ENCODE measurements around the gene COX19.
A peak's percentile ranks its signal among the peaks of the same experiment; 100 is the strongest.
"Not testable (repeated sequence)": the region's sequence is repeated elsewhere in the genome, so short reads cannot be mapped to it uniquely, and the experiment has no call there.

The COX19 gene

GRCh38 chr7:929311-929711 lies 46.0 kb downstream of the COX19 start:
- Histone ChIP-seq H3K27ac (no peak overlapping the region), H3K4me3 (no peak overlapping the region)
- no peak for TF ChIP-seq CTCF (IDR thresholded peaks at IDR 0.05)
- no peak for DNase-seq (ENCODE audit: low spot score)

GRCh38 chr7:927031-927671 lies 48.2 kb downstream of the COX19 start:
- H3K27ac ChIP-seq, result no peak overlapping the region
- no peak for TF ChIP-seq CTCF (IDR thresholded peaks at IDR 0.05)
- DNase-seq (ENCODE audit: low spot score), result no peak
- H3K4me3 ChIP-seq, result no peak overlapping the region

- no peak for DNase-seq (ENCODE audit: low spot score)
- H3K4me3 ChIP-seq, result no peak overlapping the region
- H3K27ac ChIP-seq, result peak overlapping the region in 1 of 2 donors; percentile 37
Measured at GRCh38 chr7:926061-927030, 49.0 kb downstream of the COX19 start.

GRCh38 chr7:925601-926000 lies 49.7 kb downstream of the COX19 start:
- no peak overlapping the region for H3K4me3 ChIP-seq
- DNase-seq (ENCODE audit: low spot score), result no peak
- peak overlapping the region in 1 of 2 donors; percentile 37 for H3K27ac ChIP-seq
- no peak for TF ChIP-seq CTCF (IDR thresholded peaks at IDR 0.05)

More at GRCh38 chr7:926061-927030, 49.0 kb downstream of the COX19 start:
- no peak for TF ChIP-seq CTCF (IDR thresholded peaks at IDR 0.05)

- H3K4me3 ChIP-seq, result no peak overlapping the region
- DNase-seq (ENCODE audit: low spot score), result no peak
- H3K27ac ChIP-seq, result no peak overlapping the region
- TF ChIP-seq CTCF (IDR thresholded peaks at IDR 0.05), result no peak
Measured at GRCh38 chr7:924541-925231, 50.7 kb downstream of the COX19 start.

GRCh38 chr7:924042-924441 lies 51.3 kb downstream of the COX19 start:
- H3K27ac ChIP-seq, result peak overlapping the region in 1 of 2 donors; percentile 74
- DNase-seq (ENCODE audit: low spot score); H3K4me3 ChIP-seq: not testable (repeated sequence)

All from coronary artery (tissue), 2 donors.